Peyer's patch (tissue), 4 donors: Measurements from ENCODE around the gene TBC1D2B. TPM values are rescaled to one million over a fixed set of nuclear protein-coding genes. Genes with fewer than 3 reads are reported as not detected.
A peak's percentile ranks its signal among the peaks of the same experiment; 100 is the strongest.

Experiments
- DNase-seq, 3 donors: peaks; one replicate each; pipeline ENCODE4 v3.0.0-alpha.2; 2017 to 2019
- H3K27ac ChIP-seq, 4 donors: fragments of 200-600 bp; sonication (generic); one replicate each; pipeline ENCODE4 v1.5.1; 2016 to 2019
- H3K27me3 ChIP-seq, 2 donors: fragments of 200-600 bp; sonication (generic); one replicate each; pipeline ENCODE4 v1.5.1; 2019
- H3K36me3 ChIP-seq, 3 donors: fragments of 200-600 bp; sonication (generic); one replicate each; pipeline ENCODE4 v1.5.1; 2016 to 2019
- H3K4me1 ChIP-seq, 4 donors: fragments of 200-600 bp; sonication (generic); one replicate each; pipeline ENCODE4 v1.5.1; 2016 to 2019
- H3K4me3 ChIP-seq, 4 donors: fragments of 200-600 bp; sonication (generic); 1 replicate in 3 of 4; 2 replicates in 1 of 4; pipeline ENCODE4 v1.5.1; 2016 to 2019; ENCODE audit warnings: mild to moderate bottlenecking in 1 of 4
- H3K9me3 ChIP-seq, 4 donors: fragments of 200-600 bp; sonication (generic); one replicate each; pipeline ENCODE4 v1.5.1; 2016 to 2019; ENCODE audit warnings: mild to moderate bottlenecking in 1 of 4
- CTCF ChIP-seq, 6 experiments: fragments of 450-650 bp in 4 of 6; fragments of 200-600 bp in 2 of 6; sonication (generic) in 1 of 6; IDR thresholded peaks; one replicate each; pipeline ENCODE4 v1.5.1; 2017 to 2019; ENCODE audit warnings: antibody characterized with exemption in 6 of 6, mild to moderate bottlenecking in 3 of 6, moderate library complexity in 1 of 6
- POLR2A ChIP-seq, 2 donors: fragments of 450-650 bp; IDR thresholded peaks; one replicate each; pipeline ENCODE4 v1.5.1; 2017; ENCODE audit warnings: antibody characterized with exemption in 2 of 2, mild to moderate bottlenecking in 2 of 2, moderate library complexity in 2 of 2
- total RNA-seq, 4 donors: library from RNA; depleted of rRNA; stranded (reverse); fragments of >200 nt; gene quantifications; one replicate each; pipeline ENCODE4 v1.1.0, GENCODE V29; 2016

The TBC1D2B gene
- total RNA-seq, 4 donors from 2014 or later: 52.9 to 94.9 (median 72.4) TPM

GRCh38 chr15:78085928-78086327 lies 8.4 kb upstream of the TBC1D2B start:
- Histone ChIP-seq H3K9me3 (no peaks in the 10 kb centered on the region), H3K4me3 (no peak overlapping the region), H3K36me3 (no peaks in the 10 kb centered on the region), H3K4me1 (peaks cover 0 to 29% (median 0%) of the 10 kb centered on the region in 4 donors), H3K27me3 (no peaks in the 10 kb centered on the region), H3K27ac (no peak overlapping the region)
- TF ChIP-seq POLR2A (IDR thresholded peaks at IDR 0.05) (no peak), CTCF (IDR thresholded peaks at IDR 0.05) (no peak)
- no peak for DNase-seq

GRCh38 chr15:78084449-78084750 lies 6.9 kb upstream of the TBC1D2B start:
- Histone ChIP-seq H3K27ac (peak overlapping the region in 1 of 4 donors; percentile 17), H3K4me3 (no peak overlapping the region), H3K36me3 (no peaks in the 10 kb centered on the region), H3K27me3 (no peaks in the 10 kb centered on the region), H3K4me1 (peaks cover 0 to 29% (median 0%) of the 10 kb centered on the region in 4 donors), H3K9me3 (no peaks in the 10 kb centered on the region)
- no peak for TF ChIP-seq CTCF (IDR thresholded peaks at IDR 0.05)
- TF ChIP-seq POLR2A (IDR thresholded peaks at IDR 0.05): no peak
- peak in 2 of 3 donors; percentile 52 to 53 for DNase-seq

- H3K4me3 ChIP-seq: no peak overlapping the region
- no peaks in the 10 kb centered on the region for H3K36me3 ChIP-seq
- peak in 2 of 3 donors; percentile 9 to 44 for DNase-seq
- no peak for TF ChIP-seq POLR2A (IDR thresholded peaks at IDR 0.05)
- no peak for TF ChIP-seq CTCF (IDR thresholded peaks at IDR 0.05)
- no peaks in the 10 kb centered on the region for H3K27me3 ChIP-seq
- peaks cover 0 to 26% (median 0%) of the 10 kb centered on the region in 4 donors for H3K4me1 ChIP-seq
- H3K27ac ChIP-seq: peak overlapping the region in 1 of 4 donors; percentile 17
- no peaks in the 10 kb centered on the region for H3K9me3 ChIP-seq
Measured at GRCh38 chr15:78083687-78084448, 6.4 kb upstream of the TBC1D2B start.

- H3K9me3 ChIP-seq: no peaks in the 10 kb centered on the region
- peak in 2 of 3 donors; percentile 18 to 19 for DNase-seq
- TF ChIP-seq POLR2A (IDR thresholded peaks at IDR 0.05) (no peak), CTCF (IDR thresholded peaks at IDR 0.05) (no peak)
- no peak overlapping the region for H3K4me3 ChIP-seq
- no peaks in the 10 kb centered on the region for H3K27me3 ChIP-seq
- H3K4me1 ChIP-seq: peaks cover 0 to 26% (median 0%) of the 10 kb centered on the region in 4 donors
- no peaks in the 10 kb centered on the region for H3K36me3 ChIP-seq
- peak overlapping the region in 2 of 4 donors; percentile 38 to 46 for H3K27ac ChIP-seq
Measured at GRCh38 chr15:78083186-78083585, 5.7 kb upstream of the TBC1D2B start.

GRCh38 chr15:78082743-78083110 lies 5.2 kb upstream of the TBC1D2B start:
- no peaks in the 10 kb centered on the region for H3K36me3 ChIP-seq
- H3K27ac ChIP-seq: peak overlapping the region in 3 of 4 donors; percentile 17 to 46 (median 38)
- H3K9me3 ChIP-seq: no peaks in the 10 kb centered on the region
- no peaks in the 10 kb centered on the region for H3K27me3 ChIP-seq
- peaks cover 0 to 27% (median under 1%) of the 10 kb centered on the region in 4 donors for H3K4me1 ChIP-seq
- peak in 1 of 3 donors; percentile 39 for DNase-seq
- TF ChIP-seq POLR2A (IDR thresholded peaks at IDR 0.05) (no peak), CTCF (IDR thresholded peaks at IDR 0.05) (no peak)
- no peak overlapping the region for H3K4me3 ChIP-seq
